ENCODE results near the gene CASP3.
A peak's percentile ranks its signal among the peaks of the same experiment; 100 is the strongest.

The CASP3 gene

DNA sequence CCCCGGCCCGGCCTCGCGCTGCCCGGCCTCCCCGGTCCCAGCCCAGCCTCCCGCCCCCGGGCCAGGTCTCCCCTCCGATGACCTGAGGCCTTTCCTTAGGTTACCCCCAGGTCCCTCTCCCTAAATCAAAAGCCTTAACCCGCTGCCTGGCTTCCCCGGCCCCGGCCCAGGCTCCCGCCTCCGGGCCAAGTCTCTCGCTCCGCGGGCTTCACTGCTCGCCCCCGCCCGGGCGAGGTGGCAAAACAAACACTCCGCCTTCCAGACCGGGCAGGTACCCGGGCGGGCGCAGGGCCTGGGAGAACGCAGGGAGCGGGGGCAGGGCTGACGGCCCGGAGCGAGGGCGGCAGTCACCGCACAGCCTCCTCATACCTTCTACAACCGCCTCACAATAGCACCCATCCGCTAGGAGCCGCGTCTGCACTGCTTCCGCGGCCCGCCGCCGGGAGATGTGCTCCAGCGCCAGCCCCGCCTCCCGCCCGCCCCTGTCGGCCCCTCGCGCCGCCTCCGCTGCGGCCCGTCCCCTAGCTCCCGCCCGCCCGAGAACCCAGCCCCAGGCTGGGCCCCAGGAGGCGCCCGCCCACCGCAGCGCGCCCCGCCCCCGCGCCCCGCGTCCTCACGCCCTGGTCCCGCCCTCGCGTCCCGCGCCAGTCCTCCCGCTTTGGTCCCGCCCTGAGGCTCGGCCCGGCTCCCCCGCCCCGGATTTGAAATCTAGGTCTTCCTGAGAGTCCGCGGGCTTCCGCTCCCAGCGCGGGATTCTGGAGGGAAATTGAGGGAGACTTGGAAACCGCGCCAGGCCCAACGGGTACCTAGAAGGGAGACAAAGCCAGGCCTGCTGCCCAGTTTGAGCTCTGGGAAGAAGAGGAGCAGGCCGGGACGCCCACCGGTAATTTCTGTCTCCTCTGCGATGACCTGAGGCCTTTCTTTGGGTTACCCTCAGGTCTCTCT lies at the start of gene CASP3, which contains the start of gene PRIMPOL:
Gene CASP3, minus strand, starts transcription at position 422 of the 945 bp plus-strand sequence. CDS start 10,994 bp downstream, outside the sequence.
Gene PRIMPOL, plus strand, starts transcription at position 713 of the 945 bp plus-strand sequence. CDS start 7,403 bp downstream, outside the sequence.
- DNase-seq: peak; percentile 33

DNA sequence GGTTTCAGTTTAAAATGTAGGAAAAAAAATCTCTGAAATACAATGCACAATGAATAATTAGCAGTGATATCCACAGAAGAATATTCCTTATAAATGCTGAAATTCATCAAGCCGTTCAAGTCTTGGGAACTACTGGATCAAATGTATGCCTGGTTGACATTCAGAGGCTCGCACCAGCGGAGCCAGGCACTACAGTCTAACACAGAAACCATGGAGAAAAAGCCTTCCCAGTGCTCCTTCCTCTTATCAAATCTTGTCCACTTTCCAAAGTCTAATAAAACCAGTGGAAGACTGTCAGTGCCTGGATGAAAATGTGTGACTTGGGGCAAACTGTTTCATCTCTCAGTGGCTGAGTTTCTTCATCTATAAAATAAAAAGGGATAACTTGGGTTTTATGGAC lies 48.7 kb upstream of the CASP3 start:
- no peak for DNase-seq

DNA sequence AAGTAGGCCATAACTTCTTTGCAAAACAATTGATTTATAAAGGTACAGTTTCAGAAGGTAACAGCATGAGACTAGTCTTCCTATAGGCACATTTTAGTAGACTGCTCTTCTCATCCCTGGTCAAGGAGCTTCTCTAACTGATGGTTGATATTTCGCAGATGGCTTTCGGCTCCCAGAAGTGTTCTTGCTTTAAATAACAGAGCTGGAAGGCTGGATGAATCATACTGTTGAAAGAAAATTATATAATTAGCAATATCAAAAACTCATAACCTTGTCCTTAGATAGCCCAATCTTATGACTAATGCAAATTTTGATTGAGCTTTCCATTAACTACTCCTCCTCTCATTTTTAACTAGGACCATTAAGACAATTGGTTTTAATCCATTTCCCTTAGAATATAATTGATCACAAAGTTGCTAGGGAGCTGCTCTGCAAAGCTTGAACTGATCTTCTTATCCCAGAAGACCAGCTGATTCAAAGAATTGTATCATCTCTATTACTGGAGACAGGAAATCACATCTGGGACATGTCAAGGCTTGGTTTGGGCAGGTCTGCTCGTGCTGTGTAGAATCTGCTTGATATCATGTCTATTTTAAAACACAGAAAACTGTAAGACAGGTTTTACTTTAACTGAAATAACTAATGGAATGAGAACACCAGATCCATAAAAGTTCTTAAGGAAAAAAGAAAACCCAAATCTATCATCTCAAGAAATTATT lies 46.1 kb upstream of the CASP3 start:
- DNase-seq: no peak

DNA sequence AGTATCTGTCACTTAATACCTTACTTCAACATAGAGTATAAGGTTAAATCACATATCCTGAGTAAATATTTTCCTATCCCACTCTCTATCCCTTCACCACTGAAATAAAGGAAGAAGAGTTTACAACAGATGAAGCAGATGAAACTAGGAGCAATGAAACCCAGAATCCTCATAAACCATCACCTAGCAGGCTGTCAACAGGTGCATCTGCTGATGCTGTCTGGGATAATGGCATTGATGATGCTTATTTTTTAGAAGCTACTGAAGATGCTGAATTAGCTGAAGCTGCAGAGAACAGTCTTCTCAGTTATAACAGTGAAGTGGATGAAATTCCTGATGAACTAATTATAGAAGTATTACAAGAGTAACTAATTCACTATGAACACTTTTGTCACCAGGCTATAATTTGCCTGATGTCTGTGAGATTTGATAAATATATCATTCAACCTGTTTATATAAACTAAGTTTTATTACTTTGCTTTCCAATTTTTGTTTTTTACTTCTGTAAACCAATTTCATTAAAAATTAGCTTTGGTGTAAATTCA lies 45.2 kb upstream of the CASP3 start:
- DNase-seq: no peak

DNA sequence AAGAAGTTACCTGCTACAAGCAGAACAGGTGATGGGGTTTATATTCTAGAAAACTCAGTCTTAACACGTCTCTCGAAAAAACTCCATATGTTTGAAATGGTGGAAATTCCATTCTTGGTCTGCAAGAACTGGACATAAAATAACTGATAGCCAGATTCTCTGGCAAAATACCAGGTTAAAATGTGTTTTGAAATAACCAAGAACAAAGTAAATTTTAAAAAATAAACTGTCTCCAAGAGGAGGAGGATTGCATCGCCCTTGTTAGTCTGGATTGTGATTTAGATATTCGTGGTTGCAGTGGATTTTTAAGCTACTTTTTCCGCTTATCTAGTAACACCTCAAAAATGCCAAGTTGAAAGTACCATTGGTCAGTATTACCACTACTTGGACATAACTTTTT lies 43.8 kb upstream of the CASP3 start:
- DNase-seq: no peak

DNA sequence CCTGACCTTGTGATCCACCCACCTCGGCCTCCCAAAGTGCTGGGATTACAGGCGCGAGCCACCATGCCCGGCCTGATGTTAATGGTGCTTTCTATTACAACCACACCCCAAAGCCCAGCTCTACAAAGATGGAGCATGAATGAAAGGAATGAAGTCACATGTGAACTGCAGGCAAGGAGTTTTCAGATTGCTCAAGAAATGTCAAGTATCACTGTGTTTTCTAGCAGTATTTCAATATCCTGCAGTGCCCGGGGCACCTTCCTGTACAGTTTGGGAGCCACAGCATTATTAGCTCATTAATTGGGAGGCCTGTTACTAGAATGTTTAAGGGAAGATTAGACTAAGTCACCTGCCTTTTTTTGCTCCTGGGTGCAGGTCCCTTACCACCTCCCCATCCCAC lies 40.4 kb upstream of the CASP3 start:
- DNase-seq: no peak

DNA sequence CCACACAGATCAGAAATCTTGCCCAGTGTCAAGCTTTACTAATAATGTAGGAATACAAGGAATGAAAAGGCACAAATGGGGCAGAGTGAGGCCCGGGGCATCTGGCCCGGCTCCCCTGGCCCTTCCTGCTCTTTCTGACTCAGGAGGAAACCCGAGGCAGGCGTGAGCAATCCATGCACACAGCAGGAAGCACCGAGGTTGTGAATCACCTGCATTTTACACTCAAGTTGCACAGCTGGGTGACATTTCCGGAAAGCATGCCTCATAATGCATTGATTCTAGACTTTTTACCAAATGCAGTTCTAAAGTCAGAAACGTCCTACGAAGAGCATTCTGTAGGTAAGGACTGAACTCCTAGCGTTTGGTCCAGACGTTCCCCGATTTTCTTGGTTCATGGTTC lies 39.2 kb upstream of the CASP3 start:
- no peak for DNase-seq

DNA sequence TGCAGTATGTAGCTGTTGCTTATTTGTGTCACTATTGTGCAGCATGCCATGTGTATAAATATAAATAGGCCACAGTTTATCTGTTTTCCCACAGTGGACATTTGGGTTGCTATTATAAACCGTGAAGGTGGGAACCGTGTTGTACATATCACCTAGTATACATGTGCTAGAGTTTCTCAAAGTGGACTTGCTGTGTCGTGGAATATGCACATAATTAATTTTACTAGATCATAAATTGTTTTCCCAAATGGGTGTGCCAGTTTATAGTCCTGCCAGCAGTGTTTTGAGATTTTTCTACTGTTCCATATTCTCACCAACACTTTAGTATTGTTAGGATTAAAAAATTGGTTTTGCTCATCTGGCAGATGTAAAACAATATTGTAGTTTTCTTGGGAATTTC lies 38.8 kb upstream of the CASP3 start:
- DNase-seq: no peak

DNA sequence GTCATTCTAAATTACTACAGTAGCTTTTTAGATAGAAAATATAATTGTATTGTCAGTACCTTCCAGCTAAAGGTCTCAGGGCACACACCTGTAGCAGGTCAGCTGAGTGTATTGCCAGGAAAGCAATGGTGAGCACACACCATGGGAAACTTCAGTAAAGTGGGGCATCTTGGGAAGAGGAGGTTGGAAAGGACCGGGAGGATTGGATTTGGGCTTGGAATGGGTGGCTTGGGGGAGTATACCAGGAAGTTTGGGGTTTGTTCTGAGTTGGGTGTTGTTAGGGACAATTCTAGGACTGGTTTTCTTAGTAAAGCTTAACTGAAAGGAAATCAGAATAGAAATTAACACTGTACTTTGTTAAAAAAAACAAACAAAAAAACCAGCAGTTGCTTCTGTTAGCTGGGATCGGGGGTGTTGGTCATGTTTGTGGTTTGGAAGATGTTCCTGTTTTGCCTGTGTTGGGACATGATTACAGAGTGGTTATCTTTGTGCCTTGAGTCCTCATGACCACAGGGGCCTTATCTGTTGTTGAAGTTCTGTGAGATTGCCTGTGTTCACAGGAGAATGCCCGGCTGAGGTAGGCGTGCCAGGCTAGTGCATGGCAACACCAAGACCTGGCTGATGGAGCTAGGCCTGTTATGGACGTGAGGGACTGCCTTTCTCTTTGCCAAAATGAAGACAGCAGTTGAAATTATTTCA lies 35.4 kb upstream of the CASP3 start:
- no peak for DNase-seq

DNA sequence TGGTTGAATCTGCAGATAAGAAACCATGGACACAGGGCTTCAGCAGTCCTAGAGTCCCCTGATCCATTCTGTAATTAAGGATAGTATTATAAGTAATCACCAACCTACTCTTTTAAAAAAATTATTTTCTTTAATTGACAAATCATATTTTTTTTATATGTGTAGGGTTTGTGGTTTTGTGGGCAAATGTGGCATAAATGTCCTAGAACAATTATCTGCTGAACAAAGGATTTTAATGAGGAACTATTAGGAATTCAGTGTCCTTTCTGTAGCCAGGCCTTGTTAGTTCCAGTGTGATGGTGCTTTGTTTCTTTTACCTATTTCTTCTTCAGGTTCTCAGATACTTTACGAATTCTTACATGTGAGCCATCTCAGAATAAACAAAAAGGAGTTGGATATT lies 32.7 kb upstream of the CASP3 start:
- no peak for DNase-seq

DNA sequence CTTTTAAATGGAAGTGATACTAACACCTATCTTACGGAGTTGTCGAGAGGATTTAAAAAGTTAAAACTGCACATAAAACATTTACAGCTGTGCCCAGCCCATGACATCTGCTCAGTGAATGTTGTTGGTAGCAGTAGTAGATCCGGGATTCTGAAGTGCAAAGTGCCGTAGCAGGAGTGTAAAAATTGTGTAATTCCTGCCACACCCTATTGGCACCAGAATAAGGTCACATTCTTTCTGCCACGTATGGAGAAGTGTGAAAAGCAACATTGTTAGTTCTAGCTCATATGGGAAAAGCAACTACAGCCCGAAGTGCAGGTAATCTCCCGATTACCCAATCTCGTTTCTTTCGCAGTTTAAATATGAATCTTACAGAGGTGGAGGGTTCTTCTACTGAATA lies 31.5 kb upstream of the CASP3 start:
- DNase-seq: no peak

DNA sequence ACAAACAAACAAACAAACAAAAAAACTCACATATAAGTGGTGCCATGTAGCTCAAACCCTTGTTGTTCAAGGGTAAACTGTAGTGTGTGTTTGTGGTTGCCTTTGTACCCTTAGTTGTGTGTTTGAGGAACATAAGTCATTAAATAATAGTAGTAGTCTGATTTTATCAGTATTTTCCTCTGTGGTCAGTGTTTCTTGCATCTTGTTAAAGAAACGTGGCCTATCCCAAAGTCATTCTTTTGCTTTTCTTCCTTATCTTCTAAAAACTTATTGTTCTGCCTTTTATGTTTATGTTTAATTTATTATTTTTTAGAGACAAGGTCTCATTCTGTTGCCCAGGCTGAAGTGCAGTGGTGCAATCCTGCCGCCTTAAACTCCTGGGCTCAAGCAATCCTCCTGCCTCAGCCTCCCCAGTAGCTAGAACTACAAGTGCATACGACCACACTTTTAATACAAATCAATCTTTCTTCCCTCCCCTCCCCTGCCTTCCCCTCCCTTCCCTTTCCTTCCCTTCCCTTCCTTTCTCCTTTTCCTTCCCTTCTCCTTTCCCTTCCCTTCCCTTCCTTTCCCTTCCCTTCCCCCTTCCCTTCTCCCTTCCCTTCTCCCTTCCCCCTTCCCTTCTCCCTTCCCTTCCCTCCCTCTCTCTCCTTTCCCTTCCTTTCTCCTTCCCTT lies 26.7 kb upstream of the CASP3 start:
- no peak for DNase-seq

DNA sequence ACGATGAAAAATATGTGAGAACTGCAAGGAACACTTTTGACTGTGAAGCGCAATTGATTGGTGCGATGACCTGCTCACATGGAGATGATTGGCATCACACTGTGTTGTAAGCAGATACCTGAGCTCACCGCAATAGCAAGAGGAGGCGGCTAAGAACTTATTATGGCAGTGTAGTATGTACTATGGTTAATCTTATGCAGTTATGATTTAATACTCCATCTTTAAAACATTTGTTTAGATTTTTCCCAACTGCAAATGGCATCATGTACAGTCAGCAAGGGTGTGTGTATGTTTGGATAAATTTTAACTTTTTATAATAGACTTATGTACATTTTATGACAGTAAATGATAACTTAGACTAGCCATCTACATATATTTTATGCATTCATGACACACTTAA lies 25.8 kb upstream of the CASP3 start:
- DNase-seq: no peak

DNA sequence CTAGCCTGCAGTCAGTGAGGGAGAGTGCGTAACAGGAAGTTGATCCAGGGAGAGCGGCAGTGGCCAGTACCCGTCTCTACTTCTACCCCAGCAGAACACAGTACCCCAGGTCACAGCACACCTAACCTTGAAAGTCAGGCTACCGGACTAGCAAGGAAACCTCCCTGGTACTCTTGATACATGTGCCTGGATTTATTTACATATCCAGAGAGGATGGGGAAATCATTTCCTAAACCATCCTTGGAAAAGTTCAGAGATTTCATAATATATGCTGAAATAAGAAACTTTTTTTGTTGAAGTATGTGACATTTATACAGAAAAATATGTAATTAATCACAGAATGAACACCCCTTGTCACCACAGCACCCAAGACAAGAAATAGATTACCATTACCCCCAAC lies 24.8 kb upstream of the CASP3 start:
- no peak for DNase-seq

DNA sequence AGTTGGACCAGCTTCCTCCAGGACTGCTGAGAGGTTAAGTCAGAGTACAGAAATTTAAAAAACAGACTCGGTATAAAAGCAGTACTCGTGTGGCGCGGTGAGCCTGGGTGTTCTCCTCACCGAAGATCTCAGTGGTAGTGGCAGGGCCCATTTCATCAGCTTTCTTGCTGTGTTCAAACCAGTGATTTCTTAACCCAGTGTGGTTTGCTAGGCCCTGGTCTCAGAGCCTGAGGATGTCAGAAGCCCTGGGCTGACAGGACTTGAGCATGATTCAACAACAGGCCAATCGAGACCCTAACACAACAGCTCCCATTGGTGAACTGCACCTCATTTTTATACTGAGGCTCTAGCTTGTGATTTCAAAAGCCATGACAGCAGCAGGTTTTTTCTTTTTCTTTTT lies 23.5 kb upstream of the CASP3 start:
- no peak for DNase-seq

DNA sequence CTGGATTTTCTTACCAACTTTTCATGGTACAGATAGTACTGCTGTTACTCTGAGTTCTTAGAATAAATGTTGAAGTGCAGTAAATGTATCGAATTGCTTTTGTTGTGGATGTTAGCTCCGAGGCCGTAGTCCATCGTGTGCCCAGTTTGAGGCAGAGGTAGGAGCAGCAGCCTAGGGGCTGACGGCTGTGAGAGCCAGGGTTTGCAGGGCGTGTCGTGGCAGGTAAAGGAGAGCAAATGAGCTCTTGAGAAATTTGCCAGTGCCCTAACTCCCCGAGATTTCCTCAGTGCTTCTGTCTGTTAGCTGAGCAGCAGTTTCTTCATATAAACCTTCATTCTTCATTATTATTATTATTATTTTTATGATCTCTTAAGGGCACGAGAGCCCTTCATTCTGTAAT lies 21.9 kb upstream of the CASP3 start:
- DNase-seq: no peak

DNA sequence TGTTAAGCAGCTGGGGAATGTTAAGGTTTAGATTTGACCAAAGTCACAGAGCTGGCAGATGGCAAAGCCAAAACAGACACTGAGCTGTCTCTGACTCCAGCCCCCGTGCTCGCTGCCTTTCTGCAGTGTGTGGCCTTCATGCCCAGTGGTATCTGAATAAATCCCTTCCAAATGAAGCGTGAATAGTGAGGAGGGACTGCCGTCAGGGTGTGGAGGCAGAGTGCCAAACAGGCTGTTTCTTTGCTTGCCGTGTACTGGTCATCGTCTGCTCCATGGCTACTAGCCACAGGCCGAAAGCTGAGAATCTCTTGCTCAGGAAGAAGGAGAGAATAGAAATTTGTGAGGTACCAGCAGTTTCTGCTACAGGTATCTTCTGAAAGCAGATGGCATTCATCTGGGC lies 20.0 kb upstream of the CASP3 start:
- no peak for DNase-seq

DNA sequence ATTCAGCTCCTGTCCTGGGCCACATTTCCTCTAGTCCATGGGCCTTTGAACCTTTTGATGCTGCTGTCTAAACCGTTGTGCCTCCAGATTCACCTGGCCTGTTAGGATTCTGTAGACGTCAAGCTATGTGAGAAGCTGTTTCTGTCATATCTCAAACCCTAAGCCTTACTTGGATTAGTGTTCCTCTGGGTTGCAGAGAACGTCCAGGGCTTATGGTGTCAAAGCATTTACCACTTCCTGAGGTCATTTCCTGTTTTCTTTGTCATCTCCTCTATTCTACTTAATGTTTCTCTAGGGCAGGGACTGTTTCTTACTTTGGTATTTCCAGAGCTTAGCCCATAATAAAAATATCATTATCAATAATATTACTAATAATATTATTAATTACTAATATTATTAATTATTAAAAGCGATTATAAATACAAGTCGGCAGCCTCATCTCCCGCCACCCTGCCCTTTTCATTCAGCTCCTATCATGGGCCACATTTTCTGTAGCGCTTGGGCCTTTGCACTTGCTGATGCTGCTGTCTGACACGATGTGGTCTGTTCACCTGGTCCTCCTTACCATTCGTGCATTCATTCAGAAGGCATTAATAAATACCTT lies 19.4 kb upstream of the CASP3 start:
- no peak for DNase-seq

DNA sequence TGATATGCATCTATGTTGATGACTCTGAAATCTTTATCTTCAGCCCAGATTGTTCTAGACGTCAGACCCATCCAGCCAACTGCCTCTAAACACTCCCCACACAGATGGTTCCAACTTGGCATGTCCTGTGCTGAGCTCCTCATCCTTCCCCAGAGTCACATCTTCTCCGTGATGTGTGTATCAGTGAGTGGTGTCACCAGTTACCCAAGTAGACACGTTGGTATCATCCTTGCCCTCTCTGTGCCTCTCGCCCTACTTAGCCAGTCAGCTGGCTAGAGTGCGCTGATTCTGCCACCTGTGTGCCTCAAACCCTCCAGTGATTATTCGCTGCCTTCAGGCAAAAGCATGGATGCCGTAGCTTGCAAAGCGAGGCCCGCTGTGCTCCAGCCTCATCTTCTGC lies 18.8 kb upstream of the CASP3 start:
- DNase-seq: no peak

DNA sequence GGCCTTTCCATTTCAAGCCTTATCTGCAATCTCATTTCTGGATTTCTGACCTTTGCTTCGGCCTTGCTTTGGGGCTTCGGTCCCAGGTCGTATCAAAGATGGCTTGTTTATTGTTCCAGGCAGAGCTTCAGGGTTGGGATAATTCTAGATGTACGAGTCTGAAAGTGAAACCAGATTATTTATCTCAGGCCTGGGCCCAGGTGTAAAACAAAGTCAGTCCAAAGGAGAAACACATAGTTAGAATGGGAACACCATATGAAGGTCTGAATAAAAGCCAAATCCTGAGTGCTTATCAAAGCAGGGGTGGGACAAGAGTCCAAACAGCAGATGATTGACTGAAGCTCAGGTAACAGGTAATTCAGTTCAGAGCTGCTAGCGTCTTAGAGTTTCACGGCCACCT lies 17.4 kb upstream of the CASP3 start:
- DNase-seq: no peak

DNA sequence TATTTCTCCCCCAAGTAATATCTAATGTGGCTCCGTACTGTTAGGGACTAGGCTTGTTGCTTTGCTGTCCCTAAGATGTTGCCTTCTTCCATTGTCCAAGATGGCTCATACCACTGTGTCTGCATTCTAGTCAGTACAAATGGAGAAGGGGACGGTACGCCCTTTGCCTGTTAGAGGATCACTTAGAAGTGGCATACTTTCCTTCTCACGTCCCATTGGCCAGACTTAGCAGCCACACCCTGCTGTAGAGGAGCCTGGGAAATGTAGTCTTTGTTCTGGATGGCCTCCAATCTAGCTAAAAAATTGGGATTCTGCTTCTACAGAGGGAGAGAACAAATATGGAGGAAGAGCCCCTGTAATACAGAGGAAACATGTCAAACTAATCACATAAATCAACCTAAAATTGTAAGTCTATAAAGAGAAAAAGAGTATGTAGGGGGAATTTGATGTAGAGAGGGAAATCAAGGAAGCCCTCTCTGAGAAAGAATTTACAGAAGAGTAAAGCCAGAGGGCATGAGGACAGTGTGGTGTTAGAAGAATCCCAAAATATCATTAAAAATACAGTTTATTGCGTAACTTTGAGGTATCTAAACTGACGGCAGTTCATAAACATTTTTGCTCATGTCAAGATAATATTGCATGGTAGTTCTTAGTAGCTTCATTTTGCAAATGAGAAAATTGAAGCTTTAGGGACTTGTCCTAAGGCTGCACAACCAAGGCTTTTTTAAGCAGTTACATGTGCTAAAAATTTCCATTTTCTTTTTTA lies 15.4 kb upstream of the CASP3 start:
- DNase-seq: no peak
